HCT116 (cell line): ENCODE data around the gene TCP10L.

Experiments used
- CTCF ChIP-seq, 3 experiments: fragments of 200-600 bp in 1 of 3; sonication (generic) in 1 of 3; IDR thresholded peaks in 2 of 3; conservative IDR thresholded peaks in 1 of 3; 2 replicates each; pipeline ENCODE4 v1.5.1; 2012 to 2017; ENCODE audit warnings: low read depth in 2 of 3, low read length in 2 of 3, antibody characterized with exemption in 1 of 3, borderline replicate concordance in 1 of 3, control low read depth in 1 of 3, mild to moderate bottlenecking in 1 of 3, mixed read lengths in 1 of 3, mixed run types in 1 of 3, moderate library complexity in 1 of 3; ENCODE audit not compliant: insufficient read depth in 1 of 3
- ELF1 ChIP-seq: IDR thresholded peaks from 2 replicates; pipeline ENCODE4 v1.6.1; 2012; ENCODE audit warnings: low read depth, borderline replicate concordance
- EZH2 ChIP-seq: fragments of 200-600 bp; sonication (generic); IDR thresholded peaks from 2 replicates; pipeline ENCODE4 v1.6.1; 2017; ENCODE audit warnings: antibody characterized with exemption, mixed run types
- EZH2phosphoT487 ChIP-seq: fragments of 200-600 bp; IDR thresholded peaks from 2 replicates; pipeline ENCODE4 v1.6.1; 2018; ENCODE audit warnings: antibody characterized with exemption, borderline replicate concordance
- MAX ChIP-seq: IDR thresholded peaks from 2 replicates; pipeline ENCODE4 v1.6.1; 2012
- POLR2A ChIP-seq: IDR thresholded peaks from 2 replicates; pipeline ENCODE4 v1.7.0; 2011; ENCODE audit warnings: borderline replicate concordance; ENCODE audit not compliant: insufficient read depth, insufficient read length; ENCODE audit errors: extremely low read depth
- POLR2AphosphoS5 ChIP-seq: IDR thresholded peaks from 2 replicates; pipeline ENCODE4 v1.6.1; 2011; ENCODE audit warnings: mild to moderate bottlenecking, low read depth, low read length, moderate library complexity
- YY1 ChIP-seq: IDR thresholded peaks from 2 replicates; pipeline ENCODE4 v1.6.1; 2011; ENCODE audit warnings: low read length, low read depth, moderate library complexity, mild to moderate bottlenecking; ENCODE audit not compliant: insufficient replicate concordance; ENCODE audit errors: extremely low read depth
- ZFX ChIP-seq: fragments of 450-650 bp; IDR thresholded peaks from 2 replicates; pipeline ENCODE4 v1.6.1; 2017
- ZNF274 ChIP-seq: fragments of 200-500 bp; sonication (Bioruptor generic); IDR thresholded peaks from 2 replicates; pipeline ENCODE4 v1.6.1; 2014; ENCODE audit warnings: mild to moderate bottlenecking, low read depth, low read length, inconsistent platforms

- TF ChIP-seq CTCF (IDR thresholded peaks at IDR 0.05 in 2 of 3, conservative IDR thresholded peaks at IDR 0.05 in 1 of 3; ENCODE audit: borderline replicate concordance in 1 of 3, insufficient read depth in 1 of 3, low read depth in 2 of 3, low read length in 2 of 3) (no peak), EZH2 (no peak), ZFX (no peak), EZH2phosphoT487 (no peak), YY1 (no peak), ELF1 (no peak), POLR2AphosphoS5 (no peak), ZNF274 (no peak), POLR2A (no peak), MAX (no peak)
These were observed 19.4 kb downstream of the TCP10L start for GRCh38 chr21:32565856-32566465.
